Neural cell (in vitro differentiated cells): ENCODE results near the gene EXPH5. TPM values are rescaled to one million over a fixed set of nuclear protein-coding genes. Genes with fewer than 3 reads are reported as not detected.

Experiments used
- H2AFZ ChIP-seq: fragments of 200-600, 300-800 bp; sonication (generic), shearing (Covaris generic); 2 replicates; pipeline ENCODE4 v1.6.0; 2014; ENCODE audit warnings: low read depth, mild to moderate bottlenecking, antibody characterized with exemption, low read length, moderate library complexity
- H3F3A ChIP-seq: fragments of 200-600 bp; shearing (Covaris generic); 2 replicates; pipeline ENCODE4 v1.6.1; 2016; ENCODE audit warnings: mild to moderate bottlenecking, moderate library complexity, mixed read lengths, antibody characterized with exemption, low read length; ENCODE audit not compliant: insufficient read depth, poor library complexity, severe bottlenecking
- H3K27ac ChIP-seq: fragments of 200-600, 300-800 bp; sonication (generic), shearing (Covaris generic); 2 replicates; pipeline ENCODE4 v1.5.1; 2014; ENCODE audit warnings: mild to moderate bottlenecking, low read length, moderate library complexity
- H3K27me3 ChIP-seq: fragments of 300-800, 200-600 bp; sonication (generic), shearing (Covaris generic); 2 replicates; pipeline ENCODE4 v1.6.0; 2014; ENCODE audit warnings: mild to moderate bottlenecking, low read depth, low read length, moderate library complexity; ENCODE audit not compliant: insufficient read depth
- H3K36me3 ChIP-seq: fragments of 300-800, 200-600 bp; sonication (generic), shearing (Covaris generic); 2 replicates; pipeline ENCODE4 v1.5.1; 2014; ENCODE audit warnings: mild to moderate bottlenecking, antibody characterized with exemption, low read length, moderate library complexity; ENCODE audit not compliant: insufficient read depth
- H3K4me2 ChIP-seq: fragments of 300-800, 200-600 bp; sonication (generic), shearing (Covaris generic); 2 replicates; pipeline ENCODE4 v1.6.0; 2014; ENCODE audit warnings: mild to moderate bottlenecking, low read length
- H3K4me3 ChIP-seq: fragments of 300-800, 200-600 bp; sonication (generic), shearing (Covaris generic); 2 replicates; pipeline ENCODE4 v1.5.1; 2014; ENCODE audit warnings: mild to moderate bottlenecking, low read length, moderate library complexity
- H3K79me2 ChIP-seq: fragments of 200-600 bp; shearing (Covaris generic); replicated peaks from 2 replicates; pipeline ENCODE4 v1.6.0; 2014; ENCODE audit warnings: mild to moderate bottlenecking, low read length, moderate library complexity; ENCODE audit not compliant: insufficient read depth
- H3K9ac ChIP-seq: fragments of 300-800, 200-600 bp; sonication (generic), shearing (Covaris generic); 2 replicates; pipeline ENCODE4 v1.6.1; 2016; ENCODE audit warnings: mild to moderate bottlenecking, low read length, mixed read lengths
- H3K9me2 ChIP-seq: fragments of 200-600 bp; shearing (Covaris generic); 2 replicates; pipeline ENCODE4 v1.6.1; 2016; ENCODE audit warnings: mild to moderate bottlenecking, low read length, mixed read lengths; ENCODE audit not compliant: insufficient read depth
- H3K9me3 ChIP-seq: fragments of 200-600, 300-800 bp; sonication (generic), shearing (Covaris generic); 2 replicates; pipeline ENCODE4 v1.6.1; 2016; ENCODE audit warnings: mild to moderate bottlenecking, mixed run types, low read length, moderate library complexity, mixed read lengths
- H4K20me1 ChIP-seq: fragments of 200-600 bp; shearing (Covaris generic); 2 replicates; pipeline ENCODE4 v1.6.1; 2016; ENCODE audit warnings: mild to moderate bottlenecking, mixed run types; ENCODE audit not compliant: insufficient read depth
- EP300 ChIP-seq: fragments of 450-650 bp; conservative IDR thresholded peaks from 2 replicates; pipeline ENCODE4 v1.6.1; 2014; ENCODE audit warnings: antibody characterized with exemption, mild to moderate bottlenecking, moderate library complexity; ENCODE audit not compliant: poor library complexity, severe bottlenecking
- EZH2 ChIP-seq: fragments of 200-600, 300-800 bp; shearing (Covaris generic), sonication (generic); IDR thresholded peaks from 2 replicates; pipeline ENCODE4 v1.6.1; 2014; ENCODE audit warnings: antibody characterized with exemption, low read length, borderline replicate concordance, mild to moderate bottlenecking; ENCODE audit not compliant: insufficient read depth, poor library complexity, severe bottlenecking
- MXI1 ChIP-seq: fragments of 450-650 bp; conservative IDR thresholded peaks from 2 replicates; pipeline ENCODE4 v1.6.1; 2014; ENCODE audit warnings: antibody characterized with exemption, mild to moderate bottlenecking; ENCODE audit not compliant: poor library complexity, severe bottlenecking
- POLR2AphosphoS5 ChIP-seq: IDR thresholded peaks from 2 replicates; pipeline ENCODE4 v1.6.1; 2012
- RAD21 ChIP-seq: fragments of 450-650 bp; conservative IDR thresholded peaks from 2 replicates; pipeline ENCODE4 v1.6.1; 2014; ENCODE audit warnings: antibody characterized with exemption, mild to moderate bottlenecking, moderate library complexity
- SMC3 ChIP-seq: fragments of 450-650 bp; conservative IDR thresholded peaks from 2 replicates; pipeline ENCODE4 v1.6.1; 2014; ENCODE audit warnings: antibody characterized with exemption, mild to moderate bottlenecking, moderate library complexity; ENCODE audit not compliant: poor library complexity
- TAF1 ChIP-seq: IDR thresholded peaks from 2 replicates; pipeline ENCODE4 v1.6.1; 2012; ENCODE audit warnings: low read depth
- polyA plus RNA-seq: library from polyadenylated mRNA; depleted of rRNA; stranded (reverse); fragments of >200 nt; gene quantifications from 2 replicates; pipeline ENCODE4 v1.2.3, GENCODE V29; 2014
- TF ChIP-seq, protein P1 (sequence below): IDR thresholded peaks from 2 replicates; pipeline ENCODE4 v1.6.1; 2012; ENCODE audit warnings: borderline replicate concordance
- TF ChIP-seq, protein P2 (sequence below): fragments of 450-650 bp; IDR thresholded peaks from 2 replicates; pipeline ENCODE4 v1.5.1; 2014; ENCODE audit warnings: antibody characterized with exemption, mild to moderate bottlenecking, moderate library complexity; ENCODE audit not compliant: poor library complexity, severe bottlenecking

Gene EXPH5
- polyA plus RNA-seq, 1 donor from 2014 or later = not detected

GRCh38 chr11:108524422-108524821, 69.1 kb downstream of the EXPH5 start:
- no peak overlapping the region for H3K4me2 ChIP-seq
- no peak overlapping the region for H2AFZ ChIP-seq
- H3K79me2 ChIP-seq = no peaks in the 10 kb centered on the region
- H3K9ac ChIP-seq = no peak overlapping the region
- H3K27me3 ChIP-seq = no peaks in the 10 kb centered on the region
- H3K36me3 ChIP-seq = no peaks in the 10 kb centered on the region
- no peak for TF ChIP-seq MXI1
- TF ChIP-seq, protein P1, sequence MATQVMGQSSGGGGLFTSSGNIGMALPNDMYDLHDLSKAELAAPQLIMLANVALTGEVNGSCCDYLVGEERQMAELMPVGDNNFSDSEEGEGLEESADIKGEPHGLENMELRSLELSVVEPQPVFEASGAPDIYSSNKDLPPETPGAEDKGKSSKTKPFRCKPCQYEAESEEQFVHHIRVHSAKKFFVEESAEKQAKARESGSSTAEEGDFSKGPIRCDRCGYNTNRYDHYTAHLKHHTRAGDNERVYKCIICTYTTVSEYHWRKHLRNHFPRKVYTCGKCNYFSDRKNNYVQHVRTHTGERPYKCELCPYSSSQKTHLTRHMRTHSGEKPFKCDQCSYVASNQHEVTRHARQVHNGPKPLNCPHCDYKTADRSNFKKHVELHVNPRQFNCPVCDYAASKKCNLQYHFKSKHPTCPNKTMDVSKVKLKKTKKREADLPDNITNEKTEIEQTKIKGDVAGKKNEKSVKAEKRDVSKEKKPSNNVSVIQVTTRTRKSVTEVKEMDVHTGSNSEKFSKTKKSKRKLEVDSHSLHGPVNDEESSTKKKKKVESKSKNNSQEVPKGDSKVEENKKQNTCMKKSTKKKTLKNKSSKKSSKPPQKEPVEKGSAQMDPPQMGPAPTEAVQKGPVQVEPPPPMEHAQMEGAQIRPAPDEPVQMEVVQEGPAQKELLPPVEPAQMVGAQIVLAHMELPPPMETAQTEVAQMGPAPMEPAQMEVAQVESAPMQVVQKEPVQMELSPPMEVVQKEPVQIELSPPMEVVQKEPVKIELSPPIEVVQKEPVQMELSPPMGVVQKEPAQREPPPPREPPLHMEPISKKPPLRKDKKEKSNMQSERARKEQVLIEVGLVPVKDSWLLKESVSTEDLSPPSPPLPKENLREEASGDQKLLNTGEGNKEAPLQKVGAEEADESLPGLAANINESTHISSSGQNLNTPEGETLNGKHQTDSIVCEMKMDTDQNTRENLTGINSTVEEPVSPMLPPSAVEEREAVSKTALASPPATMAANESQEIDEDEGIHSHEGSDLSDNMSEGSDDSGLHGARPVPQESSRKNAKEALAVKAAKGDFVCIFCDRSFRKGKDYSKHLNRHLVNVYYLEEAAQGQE = no peak
- TF ChIP-seq, protein P2, sequence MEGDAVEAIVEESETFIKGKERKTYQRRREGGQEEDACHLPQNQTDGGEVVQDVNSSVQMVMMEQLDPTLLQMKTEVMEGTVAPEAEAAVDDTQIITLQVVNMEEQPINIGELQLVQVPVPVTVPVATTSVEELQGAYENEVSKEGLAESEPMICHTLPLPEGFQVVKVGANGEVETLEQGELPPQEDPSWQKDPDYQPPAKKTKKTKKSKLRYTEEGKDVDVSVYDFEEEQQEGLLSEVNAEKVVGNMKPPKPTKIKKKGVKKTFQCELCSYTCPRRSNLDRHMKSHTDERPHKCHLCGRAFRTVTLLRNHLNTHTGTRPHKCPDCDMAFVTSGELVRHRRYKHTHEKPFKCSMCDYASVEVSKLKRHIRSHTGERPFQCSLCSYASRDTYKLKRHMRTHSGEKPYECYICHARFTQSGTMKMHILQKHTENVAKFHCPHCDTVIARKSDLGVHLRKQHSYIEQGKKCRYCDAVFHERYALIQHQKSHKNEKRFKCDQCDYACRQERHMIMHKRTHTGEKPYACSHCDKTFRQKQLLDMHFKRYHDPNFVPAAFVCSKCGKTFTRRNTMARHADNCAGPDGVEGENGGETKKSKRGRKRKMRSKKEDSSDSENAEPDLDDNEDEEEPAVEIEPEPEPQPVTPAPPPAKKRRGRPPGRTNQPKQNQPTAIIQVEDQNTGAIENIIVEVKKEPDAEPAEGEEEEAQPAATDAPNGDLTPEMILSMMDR = no peak
- no peak for TF ChIP-seq EZH2
- TF ChIP-seq EP300 = no peak
- no peak for TF ChIP-seq POLR2AphosphoS5
- TF ChIP-seq RAD21 = no peak
- TF ChIP-seq SMC3 = no peak
- no peak for TF ChIP-seq TAF1
- H3K9me3 ChIP-seq = no peaks in the 10 kb centered on the region
- H3K9me2 ChIP-seq = no peaks in the 10 kb centered on the region
- H3F3A ChIP-seq = no peaks in the 10 kb centered on the region
- H3K27ac ChIP-seq = no peak overlapping the region
- H3K4me3 ChIP-seq = no peak overlapping the region
- H4K20me1 ChIP-seq = no peaks in the 10 kb centered on the region

- Histone ChIP-seq H3K4me3 (no peak overlapping the region), H2AFZ (no peak overlapping the region), H3K4me2 (no peak overlapping the region), H3K27ac (no peak overlapping the region), H3K36me3 (no peaks in the 10 kb centered on the region), H3K9ac (no peak overlapping the region), H3F3A (no peaks in the 10 kb centered on the region), H3K9me2 (no peaks in the 10 kb centered on the region), H3K27me3 (no peaks in the 10 kb centered on the region), H3K79me2 (no peaks in the 10 kb centered on the region), H4K20me1 (no peaks in the 10 kb centered on the region), H3K9me3 (no peaks in the 10 kb centered on the region)
- TF ChIP-seq POLR2AphosphoS5 (no peak), RAD21 (no peak), EZH2 (no peak), SMC3 (no peak)
- TF ChIP-seq, protein P2 = no peak
Observed at GRCh38 chr11:108522318-108522717, 71.2 kb downstream of the EXPH5 start.
